Right hindlimb (tissue), 1 donor: ENCODE results near the gene UMOD.
"Not testable (repeated sequence)": the region's sequence is repeated elsewhere in the genome, so short reads cannot be mapped to it uniquely, and the experiment has no call there.

Experiments
- DNase-seq: peaks from one replicate; pipeline ENCODE4 v3.0.0-alpha.2; 2018

UMOD gene

DNA sequence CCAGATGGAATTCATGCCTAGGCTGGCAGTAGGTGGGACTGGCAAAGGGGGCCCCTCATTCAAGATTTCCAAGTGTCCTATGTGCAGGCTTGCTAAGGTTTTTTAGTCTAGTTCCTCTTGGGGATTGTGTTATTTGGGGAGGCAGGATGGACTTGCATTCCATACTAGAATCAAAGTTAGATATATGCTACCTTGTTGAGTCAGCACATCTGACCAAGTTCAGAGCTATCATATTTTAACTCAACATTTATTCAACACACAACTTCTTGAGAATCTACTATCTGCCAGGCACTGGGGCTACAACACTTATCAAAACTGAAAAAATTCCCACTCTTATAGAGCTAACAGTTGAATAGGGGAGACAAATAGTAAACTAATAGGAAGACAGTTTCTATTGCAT, 31.9 kb downstream of the UMOD start:
- DNase-seq, result no peak

DNA sequence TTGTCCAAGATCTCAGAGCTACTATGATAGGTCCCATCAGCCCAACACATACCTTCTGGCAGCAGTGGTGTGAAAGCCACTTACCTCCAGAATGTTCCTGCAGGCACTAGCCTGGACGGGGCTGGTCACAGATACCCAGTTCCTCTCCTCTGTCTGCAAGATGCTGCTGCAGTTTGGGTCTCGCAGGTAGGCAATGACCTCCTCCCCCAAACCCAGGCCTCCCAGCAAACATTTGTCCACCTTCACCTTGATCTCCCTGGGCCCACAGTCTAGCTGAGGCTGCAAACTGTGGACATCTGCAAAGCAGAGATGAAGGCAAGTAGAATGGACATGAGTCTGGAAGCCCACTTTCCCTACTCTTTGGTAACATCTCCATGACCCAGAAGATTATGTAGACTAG, 32.3 kb downstream of the UMOD start:
- DNase-seq, result no peak

DNA sequence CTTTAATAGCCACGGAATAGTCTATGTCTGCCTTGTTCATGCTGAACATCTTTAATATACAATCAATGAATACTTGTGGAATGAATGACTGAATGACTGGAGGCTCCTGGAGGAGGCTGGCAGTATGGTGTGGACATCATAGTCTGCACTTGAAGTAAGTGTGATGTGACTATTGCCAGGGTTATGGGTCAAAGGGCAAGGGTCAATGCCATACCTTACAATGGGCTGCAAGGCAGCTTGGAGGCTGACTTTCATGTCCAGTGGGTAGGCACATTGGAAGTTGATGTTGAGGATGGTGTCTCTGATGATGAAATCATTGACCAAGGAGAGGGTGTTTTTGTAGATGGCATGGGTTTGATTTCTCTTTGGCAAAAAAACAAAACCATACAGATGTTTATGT, 33.1 kb downstream of the UMOD start:
- DNase-seq, result no peak

DNA sequence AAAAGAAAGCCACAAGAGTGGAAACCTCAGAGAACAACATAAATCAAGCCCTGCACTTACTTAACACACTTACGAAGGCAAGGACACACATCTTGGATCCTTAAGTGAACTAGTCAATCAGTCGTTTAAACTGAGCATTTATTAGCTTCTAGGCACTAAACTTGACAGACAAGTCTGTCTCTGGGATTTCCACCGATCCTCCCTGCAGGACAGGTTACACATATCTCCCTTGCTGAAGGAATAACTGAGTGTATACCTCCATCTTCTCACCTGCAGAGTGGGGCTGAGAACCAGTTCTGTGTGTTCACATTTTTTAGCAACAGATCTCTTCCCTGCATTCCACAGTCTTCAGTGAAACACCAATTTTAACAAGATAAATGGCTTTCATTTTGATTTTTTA, 34.1 kb downstream of the UMOD start:
- no peak for DNase-seq

DNA sequence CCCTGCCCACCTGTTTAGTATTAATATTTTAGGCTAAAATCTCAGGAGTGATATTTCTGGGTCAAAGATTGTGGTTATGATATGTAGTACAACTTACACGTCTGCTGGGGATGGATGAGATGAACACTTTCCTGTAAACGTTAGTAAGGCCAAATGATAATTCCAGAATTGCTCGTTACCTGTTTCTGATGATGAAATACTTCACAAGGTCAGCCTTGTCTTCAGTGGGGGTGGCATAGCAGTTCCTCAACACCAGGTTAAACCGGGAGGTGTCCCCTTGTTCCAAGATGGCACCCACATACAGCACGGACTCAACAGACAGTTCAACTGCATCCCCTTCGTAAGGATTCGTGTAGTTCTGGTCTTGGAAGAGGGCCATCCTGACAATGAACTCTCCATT, 34.5 kb downstream of the UMOD start:
- DNase-seq, result no peak

DNA sequence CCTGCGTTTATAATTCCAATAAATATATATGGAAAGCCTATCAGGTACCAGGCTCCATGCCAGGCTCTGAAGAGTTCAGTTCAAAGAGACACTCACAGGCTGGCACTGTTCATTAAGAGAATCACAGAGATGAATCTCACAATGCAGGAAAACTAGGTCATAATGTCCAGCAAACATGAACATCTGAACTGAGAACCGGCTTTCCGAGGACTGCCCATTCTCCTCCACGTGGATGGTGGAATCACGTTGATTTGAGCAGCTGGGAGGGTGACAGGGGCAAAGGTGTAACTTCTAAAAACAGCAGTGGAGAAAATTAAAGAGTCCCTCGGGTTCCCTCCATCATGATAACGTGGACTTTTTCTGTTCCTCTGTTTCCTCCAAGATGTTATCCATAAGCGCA, 35.4 kb downstream of the UMOD start:
- no peak for DNase-seq

DNA sequence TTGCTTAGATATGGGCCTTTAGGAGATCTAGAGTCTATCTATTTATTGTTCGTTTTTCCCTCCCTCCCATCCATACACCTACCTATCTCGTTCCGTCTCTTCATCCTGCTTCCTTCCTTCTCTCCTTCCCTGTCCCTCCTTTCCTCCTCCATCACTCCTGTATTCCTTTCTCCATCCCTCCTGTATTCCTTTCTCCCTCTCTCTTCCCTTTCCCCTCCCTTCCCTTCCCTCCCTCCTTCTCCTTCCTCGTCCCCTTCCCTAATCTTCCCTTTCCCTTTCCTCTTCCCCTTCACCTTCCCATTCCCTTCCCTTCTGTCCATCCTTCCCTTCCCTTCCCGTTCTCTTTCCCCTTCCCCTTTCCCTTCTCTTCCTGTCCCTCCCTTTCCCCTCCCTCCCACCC, 35.8 kb downstream of the UMOD start:
- DNase-seq, result no peak

DNA sequence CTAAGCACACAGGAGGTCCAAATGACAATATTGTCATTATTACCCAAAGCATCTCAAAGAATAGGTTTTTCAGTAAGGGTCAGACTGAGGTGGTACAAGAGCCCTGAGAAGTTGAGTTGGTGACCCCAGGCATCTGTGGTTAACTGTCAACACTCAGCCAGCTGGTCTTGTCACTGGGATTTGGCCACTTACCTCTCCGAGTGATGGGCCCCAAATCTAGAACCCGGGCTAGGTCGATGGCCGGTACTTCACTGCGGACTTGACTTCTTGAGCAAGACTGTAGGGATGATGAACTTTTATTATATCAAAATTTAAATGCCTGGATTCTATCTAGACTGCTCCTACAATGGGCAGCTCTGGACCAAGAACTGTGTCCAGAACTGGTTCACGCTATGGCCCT, 36.8 kb downstream of the UMOD start:
- DNase-seq, result no peak

DNA sequence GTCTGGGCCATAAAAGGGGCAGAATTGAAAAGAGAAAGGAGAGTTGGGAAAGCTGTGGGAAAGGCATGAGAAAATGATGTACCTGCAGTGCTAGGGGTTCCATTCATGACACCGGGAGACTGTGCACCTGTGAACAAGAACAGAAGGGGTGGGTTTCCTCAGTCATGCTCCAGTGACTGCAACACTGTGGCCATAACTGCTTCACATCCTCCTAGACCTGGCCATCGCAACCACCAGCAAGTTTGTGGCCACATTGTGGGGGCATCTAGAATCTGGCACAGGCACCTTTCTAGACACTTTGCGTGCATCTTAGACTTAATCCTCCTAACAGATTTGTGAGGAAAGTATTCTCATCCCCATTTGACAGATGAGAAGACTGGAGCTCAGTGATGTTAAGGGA, 37.9 kb downstream of the UMOD start:
- no peak for DNase-seq

DNA sequence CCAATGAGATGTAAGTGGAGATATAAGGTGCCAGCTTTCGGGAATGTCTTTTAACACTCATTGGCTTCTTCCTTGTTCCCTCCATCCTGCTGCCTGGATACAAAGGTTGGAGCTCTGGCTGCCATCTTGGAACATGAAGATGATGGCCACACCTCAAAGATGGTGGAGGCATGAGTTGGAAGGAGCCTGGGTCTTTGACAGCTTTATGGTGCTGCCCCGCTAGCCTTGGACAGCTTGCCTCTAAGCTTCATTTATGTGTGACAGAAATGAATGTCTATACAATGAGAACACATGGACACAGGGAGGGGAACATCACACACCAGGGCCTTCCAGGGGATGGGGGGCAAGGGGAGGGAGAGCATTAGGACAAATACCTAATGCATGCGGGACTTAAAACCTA, 38.8 kb downstream of the UMOD start:
- DNase-seq, result no peak

DNA sequence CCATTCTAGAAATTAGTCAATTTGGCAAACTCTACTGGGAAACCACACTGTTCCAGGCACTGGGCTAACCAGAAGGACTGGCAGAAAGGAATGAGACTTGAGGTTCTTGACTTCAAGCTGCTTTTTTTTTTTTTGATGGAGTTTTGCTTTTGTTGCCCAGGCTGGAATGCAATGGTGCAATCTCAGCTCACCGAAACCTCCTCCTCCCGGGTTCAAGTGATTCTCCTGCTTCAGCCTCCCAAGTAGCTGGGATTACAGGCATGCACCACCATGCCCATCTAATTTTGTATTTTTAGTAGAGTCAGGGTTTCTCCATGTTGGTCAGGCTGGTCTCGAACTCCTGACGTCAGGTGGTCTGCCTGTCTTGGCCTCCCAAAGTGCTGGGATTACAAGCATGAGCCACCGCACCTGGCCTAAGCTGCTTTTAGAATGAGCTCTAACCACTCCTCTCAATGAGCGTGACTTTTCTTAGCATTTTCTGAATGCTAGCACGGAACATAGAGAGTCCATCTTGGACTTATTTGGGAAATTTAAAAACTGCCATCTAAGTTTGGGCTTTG, 39.9 kb downstream of the UMOD start:
- DNase-seq, result not testable (repeated sequence)

DNA sequence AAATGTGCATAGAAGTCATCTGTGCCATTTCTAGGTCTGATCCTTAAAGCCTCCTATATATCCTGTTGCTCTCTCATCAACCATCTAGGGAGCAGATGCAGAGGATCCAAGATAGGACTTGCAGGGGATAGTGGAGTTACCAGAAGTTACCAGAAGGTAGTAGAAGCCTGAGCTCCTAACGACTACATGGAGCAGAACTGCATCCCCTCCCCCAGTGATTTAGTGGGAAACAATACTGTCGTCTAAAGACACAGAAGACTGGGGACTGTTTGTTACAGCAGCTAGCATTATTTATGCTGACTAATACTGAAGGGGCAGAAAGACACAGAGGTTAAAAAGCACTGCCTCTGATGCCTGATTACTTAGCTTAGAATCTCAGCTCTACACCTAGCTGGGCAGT, 41.0 kb downstream of the UMOD start:
- DNase-seq, result no peak

DNA sequence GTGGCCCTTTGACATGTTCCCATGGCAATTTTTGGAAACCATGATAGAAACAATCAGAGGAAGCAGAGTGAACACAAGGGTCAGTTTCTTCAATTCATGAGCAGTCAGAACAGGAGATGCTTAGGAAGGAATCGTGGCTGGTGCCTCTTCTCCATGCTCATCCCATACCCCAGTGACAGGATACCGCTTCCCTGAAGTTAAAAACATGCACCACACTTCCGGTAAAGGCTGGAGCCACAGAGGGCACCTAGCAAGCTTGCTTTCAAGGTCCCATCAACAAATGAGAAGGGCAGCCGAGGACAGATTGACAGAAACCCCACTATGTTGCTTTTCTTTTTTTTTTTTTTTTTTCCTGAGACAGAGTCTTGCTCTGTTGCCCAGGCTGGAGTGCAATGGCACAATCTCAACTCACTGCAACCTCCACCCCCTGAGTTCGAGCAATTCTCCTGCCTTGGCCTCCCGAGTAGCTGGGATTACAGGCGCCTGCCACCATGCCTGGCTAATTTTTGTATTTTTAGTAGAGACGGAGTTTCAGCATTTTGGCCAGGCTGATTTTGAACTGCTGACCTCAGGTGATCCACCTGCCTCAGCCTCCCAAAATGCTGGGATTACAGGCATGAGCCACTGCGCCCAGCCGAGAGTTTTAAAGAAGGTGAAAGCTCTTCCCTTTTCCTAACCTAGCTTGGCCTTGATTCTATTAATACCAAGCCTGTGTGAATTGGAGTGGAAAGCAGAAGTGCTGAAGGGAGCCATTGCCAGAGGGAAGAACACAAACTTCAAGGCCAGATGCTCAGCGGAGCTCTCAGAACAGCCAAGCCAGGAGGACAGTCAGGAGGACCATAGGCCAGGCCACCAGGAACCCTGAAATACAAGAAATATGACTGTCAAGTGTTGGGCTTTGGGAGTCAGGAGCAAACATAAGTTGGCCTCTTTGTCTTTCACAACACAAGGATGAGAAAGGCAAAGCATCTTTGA, 41.8 kb downstream of the UMOD start:
- DNase-seq, result no peak

DNA sequence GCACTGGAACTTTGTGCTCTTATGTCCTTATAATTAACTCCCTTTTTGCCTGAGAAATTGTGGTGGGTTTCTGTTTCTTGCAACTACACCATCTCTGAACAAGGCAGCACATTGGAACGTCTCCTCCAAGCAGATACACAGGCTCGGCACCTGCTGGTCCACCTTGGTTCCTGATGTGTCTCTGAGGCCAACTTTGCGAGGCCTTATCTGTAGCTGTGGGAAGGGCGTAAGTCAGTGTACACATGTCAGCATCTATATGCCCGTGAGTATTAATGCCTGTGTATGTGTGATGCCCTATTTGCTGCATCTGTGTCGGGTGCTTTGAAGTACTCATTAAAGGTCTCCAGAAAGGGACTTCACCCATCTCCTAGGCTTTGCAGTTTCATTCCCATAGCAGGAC, 42.7 kb downstream of the UMOD start:
- DNase-seq, result no peak

DNA sequence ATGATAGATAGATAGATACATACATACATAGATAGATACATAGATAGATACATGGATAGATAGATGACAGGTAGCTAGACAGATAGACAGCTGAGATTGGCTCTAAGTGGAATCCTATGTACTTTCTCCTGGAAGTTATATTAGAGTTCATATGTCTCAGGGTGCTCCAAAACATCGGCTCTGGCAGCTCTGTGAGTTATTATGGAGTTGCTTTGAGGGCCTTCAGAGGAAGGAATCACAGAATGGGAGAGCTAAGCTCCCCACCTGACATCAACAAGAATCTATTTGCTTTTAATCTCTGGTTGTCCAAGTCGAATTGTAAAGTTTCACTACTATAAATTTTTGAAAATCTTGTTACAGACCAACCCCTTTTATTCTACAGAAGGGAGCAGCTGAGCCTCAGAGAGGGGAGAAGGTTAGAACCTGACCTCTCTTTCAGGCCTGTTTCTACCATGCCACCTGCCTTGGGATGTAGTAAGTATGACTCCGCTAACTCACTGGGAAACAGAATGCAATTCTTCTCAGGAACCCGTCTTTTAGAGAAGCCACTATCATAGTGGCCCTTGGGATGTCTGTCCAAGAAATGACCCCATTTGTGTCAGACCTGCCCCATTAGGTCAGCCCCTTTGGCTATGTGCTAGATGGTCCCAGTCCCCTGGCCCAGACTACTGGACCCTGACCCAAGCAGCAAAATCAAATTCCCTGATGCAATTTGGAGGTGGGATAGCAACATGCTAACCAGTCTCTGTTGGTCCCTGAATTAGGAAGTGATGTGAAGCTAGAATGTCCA, 43.5 kb downstream of the UMOD start:
- DNase-seq, result no peak

DNA sequence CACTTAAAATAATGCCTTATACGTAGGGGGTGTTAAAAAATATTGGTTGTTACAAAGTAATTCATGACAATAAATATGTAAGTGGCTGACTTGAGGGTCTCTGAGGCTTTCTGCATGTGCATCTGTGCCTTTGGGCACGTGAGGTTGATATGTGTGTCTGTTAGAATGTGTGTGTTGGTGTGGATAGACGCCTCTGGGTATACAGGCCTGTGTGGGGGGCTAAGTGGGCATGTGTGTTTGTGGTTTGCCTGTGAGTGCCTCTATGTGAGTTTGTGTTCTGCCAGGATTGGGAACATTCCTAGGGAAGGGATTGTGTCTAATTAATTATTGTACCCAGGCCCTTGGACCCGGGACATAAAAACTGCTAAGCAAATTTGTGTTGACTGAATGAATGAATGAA, 44.2 kb downstream of the UMOD start:
- no peak for DNase-seq

DNA sequence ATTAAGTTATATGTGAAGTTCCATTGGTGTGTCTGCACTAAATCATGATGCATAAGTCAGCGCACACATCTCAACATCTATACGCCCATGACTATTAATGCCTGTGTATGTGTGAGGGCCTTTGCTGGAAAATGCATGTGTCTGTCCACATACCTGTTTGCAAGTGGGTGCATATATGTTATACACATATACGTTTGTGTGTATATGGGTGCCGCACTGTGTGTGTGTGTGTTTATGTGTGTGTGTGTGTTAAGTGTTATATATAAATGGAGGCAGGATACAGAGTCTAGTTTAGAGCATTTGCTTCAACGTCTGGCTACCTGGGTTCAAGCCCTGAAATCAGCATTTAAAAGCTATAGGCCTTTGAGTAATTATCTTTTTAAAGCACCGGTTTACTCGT, 44.7 kb downstream of the UMOD start:
- no peak for DNase-seq

DNA sequence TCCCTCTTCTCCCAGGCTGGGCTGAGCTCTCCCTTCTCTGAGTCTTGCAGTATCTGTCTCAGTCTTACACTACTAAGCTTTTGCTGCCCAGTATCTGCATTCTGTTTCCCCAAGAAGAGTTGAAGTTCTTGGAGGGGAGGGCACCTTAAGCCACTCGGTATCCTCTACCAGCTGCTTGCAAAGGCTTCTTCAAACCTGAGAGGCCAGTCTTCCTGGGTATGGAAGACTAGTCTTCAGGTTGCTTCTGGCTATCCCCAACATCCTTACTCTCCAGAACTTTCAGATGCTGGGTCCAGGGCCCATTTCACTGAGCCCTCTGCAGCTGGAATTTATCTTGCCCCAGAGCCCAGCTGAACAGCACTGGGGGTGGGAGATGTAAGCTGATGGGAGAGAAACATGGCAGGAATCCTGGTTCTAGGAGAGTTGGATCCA, 45.3 kb downstream of the UMOD start:
- DNase-seq, result no peak

DNA sequence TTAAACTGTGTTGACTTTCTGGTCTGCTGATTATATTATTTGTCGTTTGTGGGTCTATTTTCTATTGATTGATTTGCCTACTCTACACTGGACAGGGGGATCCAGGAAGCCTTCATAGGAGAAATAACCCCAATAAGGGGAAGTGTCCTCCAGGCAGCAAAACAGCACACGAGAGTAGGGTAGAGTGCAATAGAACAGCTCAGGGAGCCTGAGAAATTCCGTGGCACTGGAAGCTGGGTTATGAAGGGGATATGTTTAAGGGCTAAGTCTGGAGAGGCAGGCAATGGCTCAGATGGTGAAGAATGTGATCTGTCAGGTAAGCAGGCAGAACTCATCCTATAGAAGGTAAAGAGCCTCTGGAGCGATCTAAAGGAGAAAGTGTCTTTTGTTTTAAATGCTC, 46.1 kb downstream of the UMOD start:
- DNase-seq, result no peak

DNA sequence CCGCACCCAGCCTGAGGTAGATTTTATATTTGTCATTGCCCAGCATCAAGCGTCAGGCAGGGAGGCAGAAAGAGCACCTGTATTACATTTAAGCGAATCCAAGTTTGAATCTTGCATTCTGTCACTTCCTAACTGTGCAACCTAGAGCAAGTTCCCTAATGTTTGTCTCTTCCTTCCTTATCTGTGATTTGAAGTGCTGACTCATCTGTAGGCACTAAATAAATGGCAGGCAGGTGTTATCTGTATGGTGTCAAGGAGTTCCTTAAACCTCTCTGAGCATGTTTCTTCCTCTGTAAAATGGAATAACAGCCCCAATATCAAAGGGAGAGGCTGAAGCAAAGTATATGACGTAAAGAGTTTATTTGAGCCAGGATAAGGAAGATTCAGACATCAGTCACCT, 49.5 kb downstream of the UMOD start:
- DNase-seq, result no peak

DNA sequence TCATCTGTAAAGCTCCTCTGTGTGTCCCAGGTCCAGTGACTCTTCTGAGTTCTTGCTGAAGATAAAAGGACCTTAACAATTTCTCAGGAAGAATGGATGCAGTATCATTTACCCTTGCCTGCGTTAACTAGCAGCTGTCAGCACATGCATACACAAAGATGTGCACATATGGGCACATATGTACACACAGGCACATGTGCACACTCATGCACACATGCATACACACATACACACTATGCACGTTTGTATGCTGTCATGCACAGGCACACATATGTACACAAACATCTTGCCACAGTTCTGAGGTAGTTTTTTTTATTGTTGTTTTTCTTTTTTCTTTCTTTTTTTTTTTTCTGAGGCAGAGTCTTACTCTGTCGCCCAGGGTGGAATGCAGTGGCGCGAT, 50.1 kb downstream of the UMOD start:
- no peak for DNase-seq

DNA sequence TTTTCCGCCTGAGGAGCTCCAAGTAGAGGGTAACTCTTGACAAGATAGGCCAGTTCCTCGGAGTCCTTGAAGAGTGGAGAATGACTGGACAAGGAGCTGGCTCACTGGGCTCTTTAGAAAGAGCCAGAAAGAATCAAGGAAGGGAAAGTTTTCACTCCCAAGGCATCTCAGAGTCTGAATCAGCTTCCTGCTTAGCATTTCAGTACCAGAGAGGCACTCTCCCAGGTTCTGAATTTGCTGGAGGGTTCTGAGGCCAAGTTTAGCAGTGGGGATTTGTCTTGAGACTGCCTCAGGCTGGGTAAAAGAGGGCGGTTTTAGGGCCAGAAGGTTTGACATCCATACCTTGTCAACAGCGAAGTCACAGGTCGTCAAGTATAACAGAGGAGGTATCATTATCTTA, 50.7 kb downstream of the UMOD start:
- DNase-seq, result no peak

DNA sequence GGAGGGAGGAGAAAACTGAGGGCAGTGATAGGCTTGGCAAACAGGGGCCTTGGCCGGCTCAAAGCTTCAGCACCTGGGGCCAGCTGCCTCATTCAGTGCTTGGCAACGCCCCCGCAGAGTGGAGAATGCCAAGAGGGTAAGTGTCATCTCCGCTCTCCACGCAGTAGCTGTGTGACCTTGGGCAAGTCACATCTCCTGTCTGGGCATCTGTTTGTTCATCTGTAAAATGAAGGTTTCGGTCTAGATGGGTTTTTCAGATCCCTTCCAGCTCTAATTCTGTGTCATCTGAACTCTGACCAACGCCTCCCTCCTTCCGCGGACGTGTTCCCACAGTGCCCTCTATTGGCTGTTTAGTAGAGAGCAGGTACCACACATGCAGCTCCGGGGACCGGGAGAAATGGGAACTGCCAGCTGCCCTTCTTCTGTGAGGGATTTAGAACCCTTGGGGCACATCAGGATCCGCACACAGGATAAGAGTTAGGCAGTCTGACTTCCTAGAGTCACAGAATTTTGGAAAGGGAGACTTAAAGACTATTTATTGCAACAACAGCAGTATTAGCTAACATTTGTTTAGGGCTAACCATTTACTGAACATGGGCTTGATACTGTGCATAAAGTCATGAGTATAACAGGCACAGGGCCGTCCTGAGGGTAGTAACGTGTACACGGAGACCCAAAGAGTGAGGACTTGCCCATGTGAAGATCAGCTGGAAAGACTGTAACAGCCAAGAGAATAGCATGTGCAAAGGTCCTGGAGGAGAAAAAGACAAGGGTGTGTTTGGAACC, 52.0 kb downstream of the UMOD start:
- peak; percentile 35 for DNase-seq
